ENCODE data around the gene ASB5. TPM values are rescaled to one million over a fixed set of nuclear protein-coding genes. Genes with fewer than 3 reads are reported as not detected.

The ASB5 gene
- total and polyA plus RNA-seq, 2 donors (not counting 1 experiment from before 2014, with no cell fraction given), result not detected

DNA sequence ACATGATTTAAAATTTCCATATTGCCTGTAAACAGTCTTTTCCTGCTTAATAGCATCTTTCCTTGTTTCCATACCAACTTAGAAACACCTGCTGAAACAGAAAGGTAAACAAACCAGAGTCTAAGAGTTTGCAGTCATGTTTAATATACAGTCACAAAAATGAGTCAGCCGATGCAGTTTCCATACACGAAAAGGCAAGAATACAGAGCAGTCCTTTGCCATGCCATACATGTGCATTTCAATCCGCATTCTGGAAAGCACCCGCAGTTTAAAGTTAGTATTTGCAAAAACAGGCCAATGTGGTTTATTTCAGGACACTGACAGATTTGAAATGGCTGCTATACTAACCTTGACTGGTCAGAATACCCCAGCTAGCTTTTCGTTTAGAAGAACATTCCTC is 32.1 kb downstream of the ASB5 start:
- CTCF ChIA-PET, result no interaction called here
- no peak for ATAC-seq (ENCODE audit: low read depth)
- intact Hi-C loops (cut with micrococcal nuclease), result no loop called here

DNA sequence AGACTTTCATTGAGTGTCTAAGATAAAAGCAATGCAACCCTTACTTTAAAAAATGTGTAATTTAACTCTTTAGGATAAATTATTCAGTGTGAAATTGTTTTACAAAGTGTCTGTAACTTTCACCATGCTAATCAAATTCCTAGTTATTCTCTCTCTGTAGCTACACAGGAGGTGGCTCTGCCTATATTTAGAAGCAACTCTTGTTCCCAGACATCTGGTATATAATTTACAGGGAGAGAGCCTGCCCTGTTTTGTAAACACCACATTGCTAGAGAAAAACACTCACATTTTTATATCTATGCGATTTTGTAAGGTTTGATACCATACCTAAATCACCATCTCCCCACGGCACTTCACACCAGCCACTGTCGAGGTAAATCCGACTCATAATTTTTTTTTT is 38.2 kb downstream of the ASB5 start:
- H2AFZ ChIP-seq (ENCODE audit: insufficient read depth, low read depth, low read length, poor library complexity, severe bottlenecking), result no peak overlapping the region
- H3K9ac ChIP-seq (ENCODE audit: low read length), result no peak overlapping the region
- H3K4me3 ChIP-seq (ENCODE audit: control extremely low read depth in 1 of 5, extremely low read depth in 1 of 5, insufficient read depth in 1 of 5, low read depth in 2 of 5, low read length in 4 of 5), result no peak overlapping the region
- peaks cover 0 to 3% (median 0%) of the 10 kb centered on the region in 4 experiments for H3K27me3 ChIP-seq (replicated peaks in 1 of 4; ENCODE audit: control extremely low read depth in 1 of 4, control insufficient read depth in 3 of 4, insufficient read depth in 4 of 4, low read length in 3 of 4)
- intact Hi-C loops (cut with micrococcal nuclease), result no loop called here
- no peaks in the 10 kb centered on the region for H3K9me3 ChIP-seq (ENCODE audit: control extremely low read depth in 1 of 3, control insufficient read depth in 2 of 3, insufficient read depth in 1 of 3, low read length in 2 of 3)
- 87% methylated on average over 4 of the region's 4 CpGs for WGBS (ENCODE audit: insufficient coverage)
- H3K27ac Mint-ChIP-seq, result no peak overlapping the region
- H3K27ac ChIP-seq (ENCODE audit: low read length in 2 of 2), result no peak overlapping the region
- CTCF ChIA-PET, result no interaction called here
- ATAC-seq (ENCODE audit: low read depth) (no peak), DNase-seq (no peak)
- no peaks in the 10 kb centered on the region for H4K20me1 ChIP-seq (ENCODE audit: control insufficient read depth, insufficient read depth, low read length, poor library complexity, severe bottlenecking)
- no peaks in the 10 kb centered on the region for H3K9me3 Mint-ChIP-seq (ENCODE audit: insufficient read depth)
- H3K79me2 ChIP-seq (ENCODE audit: control insufficient read depth, insufficient read depth, low read length), result no peaks in the 10 kb centered on the region
- no peaks in the 10 kb centered on the region for H3K4me1 ChIP-seq (ENCODE audit: control insufficient read depth in 2 of 2, insufficient read depth in 2 of 2, low read length in 2 of 2)
- POLR2A ChIA-PET, result interaction anchor here (0.6 kb wide), 1 partner anchor 1241 kb away, joined by 3 read pairs; no protein-coding TSS in a partner anchor
- H3K36me3 ChIP-seq (replicated peaks in 1 of 2; ENCODE audit: control extremely low read depth in 1 of 2, control insufficient read depth in 1 of 2, extremely low read depth in 1 of 2, insufficient read depth in 2 of 2, low read length in 1 of 2), result no peaks in the 10 kb centered on the region
- H3K4me1 Mint-ChIP-seq, result no peaks in the 10 kb centered on the region
- H3K4me2 ChIP-seq (replicated peaks; ENCODE audit: low read depth, low read length, poor library complexity, severe bottlenecking), result no peak overlapping the region
- no peak overlapping the region for H3K4me3 Mint-ChIP-seq
- TF ChIP-seq, protein P1, sequence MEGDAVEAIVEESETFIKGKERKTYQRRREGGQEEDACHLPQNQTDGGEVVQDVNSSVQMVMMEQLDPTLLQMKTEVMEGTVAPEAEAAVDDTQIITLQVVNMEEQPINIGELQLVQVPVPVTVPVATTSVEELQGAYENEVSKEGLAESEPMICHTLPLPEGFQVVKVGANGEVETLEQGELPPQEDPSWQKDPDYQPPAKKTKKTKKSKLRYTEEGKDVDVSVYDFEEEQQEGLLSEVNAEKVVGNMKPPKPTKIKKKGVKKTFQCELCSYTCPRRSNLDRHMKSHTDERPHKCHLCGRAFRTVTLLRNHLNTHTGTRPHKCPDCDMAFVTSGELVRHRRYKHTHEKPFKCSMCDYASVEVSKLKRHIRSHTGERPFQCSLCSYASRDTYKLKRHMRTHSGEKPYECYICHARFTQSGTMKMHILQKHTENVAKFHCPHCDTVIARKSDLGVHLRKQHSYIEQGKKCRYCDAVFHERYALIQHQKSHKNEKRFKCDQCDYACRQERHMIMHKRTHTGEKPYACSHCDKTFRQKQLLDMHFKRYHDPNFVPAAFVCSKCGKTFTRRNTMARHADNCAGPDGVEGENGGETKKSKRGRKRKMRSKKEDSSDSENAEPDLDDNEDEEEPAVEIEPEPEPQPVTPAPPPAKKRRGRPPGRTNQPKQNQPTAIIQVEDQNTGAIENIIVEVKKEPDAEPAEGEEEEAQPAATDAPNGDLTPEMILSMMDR (IDR thresholded peaks at IDR 0.05), result no peak
- TF ChIP-seq EZH2 (IDR thresholded peaks at IDR 0.05; ENCODE audit: borderline replicate concordance, insufficient read depth, low read depth, low read length, poor library complexity, severe bottlenecking), result no peak
- peaks cover 26% of the 10 kb centered on the region for H3K27me3 Mint-ChIP-seq

More for the DNA sequence above, 32.1 kb downstream of the ASB5 start:
- no peak for DNase-seq
- TF ChIP-seq EZH2 (IDR thresholded peaks at IDR 0.05; ENCODE audit: borderline replicate concordance, insufficient read depth, low read depth, low read length, poor library complexity, severe bottlenecking), result no peak
- TF ChIP-seq, protein P1 (IDR thresholded peaks at IDR 0.05), result no peak
- Histone ChIP-seq H3K4me3 (ENCODE audit: control extremely low read depth in 1 of 5, extremely low read depth in 1 of 5, insufficient read depth in 1 of 5, low read depth in 2 of 5, low read length in 4 of 5) (no peak overlapping the region), H3K79me2 (ENCODE audit: control insufficient read depth, insufficient read depth, low read length) (no peaks in the 10 kb centered on the region), H3K36me3 (replicated peaks in 1 of 2; ENCODE audit: control extremely low read depth in 1 of 2, control insufficient read depth in 1 of 2, extremely low read depth in 1 of 2, insufficient read depth in 2 of 2, low read length in 1 of 2) (no peaks in the 10 kb centered on the region), H3K9me3 (ENCODE audit: control extremely low read depth in 1 of 3, control insufficient read depth in 2 of 3, insufficient read depth in 1 of 3, low read length in 2 of 3) (no peaks in the 10 kb centered on the region), H3K4me1 (ENCODE audit: control insufficient read depth in 2 of 2, insufficient read depth in 2 of 2, low read length in 2 of 2) (no peaks in the 10 kb centered on the region), H3K4me2 (replicated peaks; ENCODE audit: low read depth, low read length, poor library complexity, severe bottlenecking) (no peak overlapping the region), H3K27me3 (replicated peaks in 1 of 4; ENCODE audit: control extremely low read depth in 1 of 4, control insufficient read depth in 3 of 4, insufficient read depth in 4 of 4, low read length in 3 of 4) (peaks cover 0 to 3% (median 0%) of the 10 kb centered on the region in 4 experiments), H2AFZ (ENCODE audit: insufficient read depth, low read depth, low read length, poor library complexity, severe bottlenecking) (no peak overlapping the region), H3K9ac (ENCODE audit: low read length) (no peak overlapping the region), H3K27ac (ENCODE audit: low read length in 2 of 2) (no peak overlapping the region), H4K20me1 (ENCODE audit: control insufficient read depth, insufficient read depth, low read length, poor library complexity, severe bottlenecking) (no peaks in the 10 kb centered on the region)
- H3K4me3 Mint-ChIP-seq, result no peak overlapping the region
- POLR2A ChIA-PET, result no interaction called here
- WGBS (ENCODE audit: insufficient coverage), result 89% methylated on average over 4 of the region's 5 CpGs
- H3K9me3 Mint-ChIP-seq (ENCODE audit: insufficient read depth), result no peaks in the 10 kb centered on the region
- no peak overlapping the region for H3K27ac Mint-ChIP-seq
- no peaks in the 10 kb centered on the region for H3K4me1 Mint-ChIP-seq
- H3K27me3 Mint-ChIP-seq, result peaks cover 22% of the 10 kb centered on the region
